ENCODE results near the gene RFTN1. TPM values are rescaled to one million over a fixed set of nuclear protein-coding genes. Genes with fewer than 3 reads are reported as not detected.

Gene RFTN1
- total RNA-seq, 3 donors from 2014 or later: 6.9 to 12.6 (median 9.7) TPM

- Histone ChIP-seq H3K9me3 (no peaks in the 10 kb centered on the region), H3K36me3 (ENCODE audit: low read depth) (no peaks in the 10 kb centered on the region), H3K4me3 (no peak overlapping the region), H3K4me1 (ENCODE audit: low read depth) (no peaks in the 10 kb centered on the region)
- TF ChIP-seq CTCF (IDR thresholded peaks at IDR 0.05): no peak
- DNase-seq (no peak), ATAC-seq (no peak)
- intact Hi-C loops (cut with DNase I, micrococcal nuclease): loop anchor here in 1 of 2 donors (10.0 kb wide), 1 partner anchor 259 kb away; no protein-coding TSS in a partner anchor
Observed at GRCh38 chr3:16295298-16295890, 218.1 kb downstream of the RFTN1 start.

GRCh38 chr3:16294844-16295243 is 218.7 kb downstream of the RFTN1 start:
- H3K9me3 ChIP-seq: no peaks in the 10 kb centered on the region
- H3K4me3 ChIP-seq: no peak overlapping the region
- intact Hi-C loops (cut with DNase I, micrococcal nuclease): loop anchor here in 1 of 2 donors (10.0 kb wide), 1 partner anchor 260 kb away; no protein-coding TSS in a partner anchor
- ATAC-seq (no peak), DNase-seq (no peak)
- H3K4me1 ChIP-seq (ENCODE audit: low read depth): no peaks in the 10 kb centered on the region
- no peak for TF ChIP-seq CTCF (IDR thresholded peaks at IDR 0.05)
- no peaks in the 10 kb centered on the region for H3K36me3 ChIP-seq (ENCODE audit: low read depth)

GRCh38 chr3:16290827-16291196 is 222.7 kb downstream of the RFTN1 start:
- H3K4me3 ChIP-seq: no peak overlapping the region
- H3K9me3 ChIP-seq: no peaks in the 10 kb centered on the region
- no peaks in the 10 kb centered on the region for H3K4me1 ChIP-seq (ENCODE audit: low read depth)
- intact Hi-C loops (cut with DNase I, micrococcal nuclease): loop anchor here in 1 of 2 donors (10.0 kb wide), 1 partner anchor 264 kb away; no protein-coding TSS in a partner anchor
- no peak for TF ChIP-seq CTCF (IDR thresholded peaks at IDR 0.05)
- ATAC-seq: no peak
- no peaks in the 10 kb centered on the region for H3K36me3 ChIP-seq (ENCODE audit: low read depth)
- no peak for DNase-seq

DNA sequence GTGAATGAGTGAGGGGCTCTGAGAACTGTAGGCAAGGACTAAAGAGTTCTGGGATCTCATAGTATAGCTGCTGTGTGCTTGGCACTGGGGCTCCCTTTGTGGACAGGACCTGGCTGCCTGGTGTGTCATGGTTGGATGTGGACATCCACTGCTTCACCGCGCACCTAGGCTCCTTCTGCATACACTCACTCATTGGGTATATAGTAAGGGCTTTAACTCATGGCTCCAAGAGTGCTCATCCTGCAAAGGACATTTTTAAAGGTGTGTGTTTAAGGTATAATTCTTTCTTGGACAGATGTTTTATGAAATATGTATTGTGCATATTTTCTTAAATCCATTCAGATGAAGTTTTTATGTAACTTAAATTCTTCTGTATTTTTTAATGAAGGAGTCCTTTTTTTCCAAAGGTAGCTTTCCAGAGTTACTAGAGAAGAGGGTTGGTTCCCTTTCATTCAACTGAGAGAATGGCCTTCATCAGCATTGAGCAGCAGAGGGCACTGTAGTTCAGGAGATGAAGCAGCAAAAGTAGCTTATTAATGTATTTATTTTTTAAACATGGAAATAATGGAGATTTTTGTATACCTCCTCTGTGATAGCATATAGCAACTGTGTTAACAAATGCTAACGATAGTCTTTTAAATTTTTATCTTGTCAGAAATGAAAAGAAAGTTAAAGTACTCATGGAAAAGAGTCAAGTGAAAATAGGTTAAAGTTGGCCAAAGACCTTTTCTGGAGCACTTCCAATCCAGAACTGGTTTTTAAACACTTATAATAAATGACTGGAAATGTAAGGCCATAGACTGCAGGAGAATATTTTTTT is 223.3 kb downstream of the RFTN1 start:
- no peaks in the 10 kb centered on the region for H3K9me3 ChIP-seq
- ATAC-seq (peak; percentile 51), DNase-seq (peak in 1 of 3 donors; percentile 75)
- no peaks in the 10 kb centered on the region for H3K4me1 ChIP-seq (ENCODE audit: low read depth)
- H3K4me3 ChIP-seq: no peak overlapping the region
- intact Hi-C loops (cut with DNase I, micrococcal nuclease): loop anchor here in 1 of 2 donors (10.0 kb wide), 1 partner anchor 265 kb away; no protein-coding TSS in a partner anchor
- peak; percentile 26 for TF ChIP-seq CTCF (IDR thresholded peaks at IDR 0.05)
- H3K36me3 ChIP-seq (ENCODE audit: low read depth): no peaks in the 10 kb centered on the region

GRCh38 chr3:16289144-16289889 is 224.2 kb downstream of the RFTN1 start:
- Histone ChIP-seq H3K9me3 (no peaks in the 10 kb centered on the region), H3K36me3 (ENCODE audit: low read depth) (no peaks in the 10 kb centered on the region), H3K4me1 (ENCODE audit: low read depth) (no peaks in the 10 kb centered on the region), H3K4me3 (no peak overlapping the region)
- intact Hi-C loops (cut with DNase I, micrococcal nuclease): loop anchor here in 1 of 2 donors (5.0 kb wide), 1 partner anchor 263 kb away; no protein-coding TSS in a partner anchor
- DNase-seq (no peak), ATAC-seq (no peak)
- no peak for TF ChIP-seq CTCF (IDR thresholded peaks at IDR 0.05)

All from mucosa of descending colon (tissue), 3 donors.